Activated CD4-positive, alpha-beta T cell treated with anti-CD3 and anti-CD28 coated beads, Interleukin-2, amount 50 U/mL, for 16 hours (primary cell): ENCODE results near the gene HMGCS1.
A peak's percentile ranks its signal among the peaks of the same experiment; 100 is the strongest.
"Not testable (repeated sequence)": the region's sequence is repeated elsewhere in the genome, so short reads cannot be mapped to it uniquely, and the experiment has no call there.

Experiments
- DNase-seq: peaks from one replicate; pipeline ENCODE4 v3.0.0-alpha.2; 2020

The HMGCS1 gene

GRCh38 chr5:43312076-43312661 is 1.0 kb downstream of the HMGCS1 start:
- DNase-seq: no peak

GRCh38 chr5:43309637-43310036 is 3.6 kb downstream of the HMGCS1 start:
- no peak for DNase-seq

- no peak for DNase-seq
Observed at GRCh38 chr5:43309122-43309521, 4.1 kb downstream of the HMGCS1 start.

- not testable (repeated sequence) for DNase-seq
Observed at GRCh38 chr5:43306954-43307353, 6.3 kb downstream of the HMGCS1 start.

GRCh38 chr5:43305948-43306565 is 7.2 kb downstream of the HMGCS1 start:
- DNase-seq: peak; percentile 57

- DNase-seq: peak; percentile 73
Observed at GRCh38 chr5:43304525-43304924, 8.7 kb downstream of the HMGCS1 start.

GRCh38 chr5:43303242-43303641 is 10.0 kb downstream of the HMGCS1 start:
- no peak for DNase-seq

- no peak for DNase-seq
Observed at GRCh38 chr5:43302481-43302880, 10.7 kb downstream of the HMGCS1 start.

- no peak for DNase-seq
Observed at GRCh38 chr5:43301653-43302091, 11.5 kb downstream of the HMGCS1 start.

- DNase-seq: no peak
Observed at GRCh38 chr5:43300112-43300511, 13.1 kb downstream of the HMGCS1 start.

- no peak for DNase-seq
Observed at GRCh38 chr5:43298443-43298842, 14.8 kb downstream of the HMGCS1 start.

- DNase-seq: no peak
Observed at GRCh38 chr5:43296835-43297234, 16.4 kb downstream of the HMGCS1 start.

- DNase-seq: no peak
Observed at GRCh38 chr5:43295202-43295601, 18.0 kb downstream of the HMGCS1 start.

- no peak for DNase-seq
Observed at GRCh38 chr5:43294226-43294625, 19.0 kb downstream of the HMGCS1 start.

- no peak for DNase-seq
Observed at GRCh38 chr5:43290726-43291125, 22.5 kb downstream of the HMGCS1 start.

- DNase-seq: no peak
Observed at GRCh38 chr5:43288269-43288831, 24.9 kb downstream of the HMGCS1 start.

GRCh38 chr5:43287493-43287892 is 25.7 kb downstream of the HMGCS1 start:
- DNase-seq: no peak

- no peak for DNase-seq
Observed at GRCh38 chr5:43286623-43287022, 26.6 kb downstream of the HMGCS1 start.

- peak; percentile 84 for DNase-seq
Observed at GRCh38 chr5:43281840-43282658, 31.2 kb downstream of the HMGCS1 start.

GRCh38 chr5:43279548-43280274 is 33.5 kb downstream of the HMGCS1 start:
- DNase-seq: no peak

GRCh38 chr5:43275391-43275790 is 37.8 kb downstream of the HMGCS1 start:
- no peak for DNase-seq

- no peak for DNase-seq
Observed at GRCh38 chr5:43274435-43275114, 38.6 kb downstream of the HMGCS1 start.
